ENCODE measurements around the gene KRTAP10-3. TPM values are rescaled to one million over a fixed set of nuclear protein-coding genes. Genes with fewer than 3 reads are reported as not detected.

KRTAP10-3 gene
- total RNA-seq, 4 donors from 2014 or later: not detected

GRCh38 chr21:44527983-44528633, 30.5 kb downstream of the KRTAP10-3 start:
- no peaks in the 10 kb centered on the region for H3K36me3 ChIP-seq
- no peak overlapping the region for H3K4me3 ChIP-seq
- 70% methylated on average over 2 of the region's 18 CpGs; no CpG with 5 or more reads in 1 of the 2 donors for WGBS, 2 donors
- H3K27me3 ChIP-seq: peaks cover 0 to 28% (median 0%) of the 10 kb centered on the region in 4 donors
- no peaks in the 10 kb centered on the region for H3K4me1 ChIP-seq
- H3K27ac ChIP-seq: no peak overlapping the region
- H3K9me3 ChIP-seq: no peaks in the 10 kb centered on the region
- DNase-seq: no peak
- TF ChIP-seq POLR2A (IDR thresholded peaks at IDR 0.05) (no peak), CTCF (IDR thresholded peaks at IDR 0.05) (no peak)
- intact Hi-C loops (cut with DNase I): no loop called here

DNA sequence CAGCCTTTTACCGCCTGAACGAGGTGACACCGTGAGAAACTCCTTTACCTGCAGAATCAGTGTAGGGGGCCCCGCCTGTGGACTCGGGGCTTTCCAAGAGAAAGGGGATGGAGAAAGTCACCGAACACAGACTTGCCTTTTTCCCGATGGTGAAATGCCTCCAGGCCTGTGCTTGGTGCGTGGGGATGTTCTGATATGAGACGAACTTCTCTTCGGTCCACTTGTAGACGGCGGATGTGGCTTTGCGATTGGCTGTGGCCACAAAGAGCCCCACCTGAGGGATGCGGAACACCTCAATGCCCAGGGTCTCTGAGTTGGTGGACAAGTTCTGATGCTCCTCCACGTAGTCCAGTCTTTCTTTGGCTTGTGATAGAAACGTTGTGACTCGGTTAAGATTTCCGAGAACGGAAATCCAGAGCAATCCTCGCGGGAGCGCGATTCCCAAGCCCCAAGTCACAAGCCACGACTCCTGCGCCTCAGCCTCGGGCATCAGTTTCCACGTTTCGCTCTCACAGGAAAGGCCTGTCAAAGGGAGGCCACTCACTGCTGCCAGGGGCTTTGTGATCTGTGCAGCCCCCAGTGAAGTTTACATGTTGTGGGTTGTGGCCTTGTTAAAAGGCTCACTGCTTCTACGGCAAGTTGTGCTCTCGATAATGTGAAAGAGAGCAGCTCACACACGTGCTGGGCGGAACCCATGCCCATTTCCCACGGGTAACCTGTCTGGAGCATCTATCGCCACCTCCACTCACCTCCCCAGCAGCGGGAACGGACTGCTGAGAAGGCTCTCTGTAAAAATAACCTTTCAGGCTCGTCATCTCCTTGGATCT, 31.2 kb downstream of the KRTAP10-3 start:
- TF ChIP-seq CTCF (IDR thresholded peaks at IDR 0.05) (no peak), POLR2A (IDR thresholded peaks at IDR 0.05) (no peak)
- 88 to 89% methylated on average over 22 to 29 of the region's 37 CpGs for WGBS, 2 donors
- intact Hi-C loops (cut with DNase I): no loop called here

DNA sequence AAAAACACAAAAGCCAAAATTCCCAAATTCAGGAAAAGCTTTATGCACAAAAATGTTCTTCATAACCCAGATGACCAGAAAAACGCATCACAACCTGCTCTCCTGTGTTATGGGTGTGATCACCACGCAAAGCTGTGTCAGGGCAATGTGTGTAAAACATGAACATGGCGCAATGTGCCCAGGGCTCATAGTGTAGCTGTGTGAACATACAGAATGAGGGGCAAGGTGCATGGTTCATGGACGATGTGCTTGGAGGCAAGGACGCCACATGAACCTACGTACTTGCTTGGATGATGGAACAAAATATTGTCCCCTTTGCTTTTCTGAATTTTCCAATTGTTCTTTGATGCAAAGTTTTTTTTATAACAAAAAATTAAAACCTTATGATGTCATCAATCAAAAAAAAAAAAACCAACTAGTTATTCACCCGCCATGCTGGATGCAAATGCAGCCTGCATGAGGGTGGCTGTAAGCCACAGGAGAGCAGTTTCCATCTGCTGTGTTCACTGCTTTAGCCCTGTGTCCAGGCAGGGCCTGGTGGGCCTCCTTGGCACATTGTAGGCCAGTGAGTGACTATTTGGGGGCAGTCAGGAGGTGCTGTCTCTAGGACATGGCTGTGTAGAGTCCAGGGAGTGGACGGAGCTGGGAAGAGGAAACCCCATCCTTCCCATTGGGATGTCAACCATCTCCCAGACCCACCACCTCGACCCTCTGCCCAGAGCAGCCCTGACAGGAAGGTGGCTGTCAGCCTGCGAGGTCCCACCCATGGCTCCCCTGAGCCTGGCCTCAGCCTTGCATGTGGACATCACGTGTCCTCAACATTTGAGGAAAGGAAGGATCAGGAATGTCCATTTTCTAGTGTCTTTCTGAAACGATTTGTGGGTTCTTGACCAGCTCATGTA, 32.2 kb downstream of the KRTAP10-3 start:
- WGBS, 2 donors: 82 to 86% methylated on average over 9 of the region's 12 CpGs
- Histone ChIP-seq H3K36me3 (no peaks in the 10 kb centered on the region), H3K4me1 (no peaks in the 10 kb centered on the region), H3K4me3 (no peak overlapping the region), H3K9me3 (no peaks in the 10 kb centered on the region), H3K27ac (no peak overlapping the region), H3K27me3 (peaks cover 0 to 19% (median 0%) of the 10 kb centered on the region in 4 donors)
- DNase-seq: no peak
- TF ChIP-seq CTCF (IDR thresholded peaks at IDR 0.05) (no peak), POLR2A (IDR thresholded peaks at IDR 0.05) (no peak)
- intact Hi-C loops (cut with DNase I): no loop called here

More for the DNA sequence above, 31.2 kb downstream of the KRTAP10-3 start:
- DNase-seq: no peak
- Histone ChIP-seq H3K4me3 (no peak overlapping the region), H3K9me3 (no peaks in the 10 kb centered on the region), H3K27me3 (peaks cover 0 to 23% (median 0%) of the 10 kb centered on the region in 4 donors), H3K36me3 (no peaks in the 10 kb centered on the region), H3K4me1 (no peaks in the 10 kb centered on the region), H3K27ac (no peak overlapping the region)

DNA sequence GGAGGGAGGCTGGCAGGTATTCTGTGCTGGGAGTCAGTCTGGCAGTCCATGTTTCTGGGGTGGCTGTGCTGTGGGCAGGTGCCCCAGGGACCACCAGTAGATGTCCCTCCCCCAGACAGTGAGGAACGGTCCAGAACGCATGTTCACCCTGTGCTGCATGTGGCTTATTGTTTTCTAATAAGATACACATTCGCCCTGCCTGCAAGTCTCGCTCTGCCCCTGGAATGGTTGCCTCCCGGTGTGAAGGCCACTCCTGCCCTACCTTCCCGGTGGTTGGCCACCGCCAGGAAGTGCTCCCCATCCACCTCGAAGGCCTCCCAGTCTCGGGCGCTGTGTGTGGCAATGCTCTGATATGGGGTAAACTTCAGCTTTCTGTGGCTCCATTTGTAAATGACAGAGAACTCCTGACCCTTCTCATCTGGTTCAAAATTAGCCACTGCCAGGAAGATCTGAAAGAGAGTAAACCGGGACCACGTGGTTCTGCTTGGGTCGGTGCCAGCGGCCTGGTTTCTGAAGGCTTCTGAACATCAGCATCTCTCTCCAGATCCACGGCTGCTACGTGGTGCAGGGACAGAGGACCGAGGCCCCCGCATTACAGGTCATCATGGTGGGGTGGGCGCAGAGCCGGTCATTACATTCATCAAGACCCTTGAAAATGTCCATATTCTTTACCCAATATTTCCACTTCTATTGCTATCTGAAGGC, 33.1 kb downstream of the KRTAP10-3 start:
- DNase-seq: no peak
- H3K9me3 ChIP-seq: no peaks in the 10 kb centered on the region
- no peak overlapping the region for H3K27ac ChIP-seq
- intact Hi-C loops (cut with DNase I): no loop called here
- no peak for TF ChIP-seq POLR2A (IDR thresholded peaks at IDR 0.05)
- no peak for TF ChIP-seq CTCF (IDR thresholded peaks at IDR 0.05)
- H3K4me1 ChIP-seq: no peaks in the 10 kb centered on the region
- H3K4me3 ChIP-seq: no peak overlapping the region
- 89 to 90% methylated on average over 5 to 10 of the region's 20 CpGs for WGBS, 2 donors
- peaks cover 0 to 19% (median 0%) of the 10 kb centered on the region in 4 donors for H3K27me3 ChIP-seq
- H3K36me3 ChIP-seq: no peaks in the 10 kb centered on the region
